Measurements from ENCODE around the gene TAF4B. TPM values are rescaled to one million over a fixed set of nuclear protein-coding genes. Genes with fewer than 3 reads are reported as not detected.
"Not testable (repeated sequence)": the region's sequence is repeated elsewhere in the genome, so short reads cannot be mapped to it uniquely, and the experiment has no call there.

The TAF4B gene
- total RNA-seq, 4 donors from 2014 or later = 5.1 to 9.2 (median 6.7) TPM

GRCh38 chr18:26230497-26230896 is 4.3 kb downstream of the TAF4B start:
- H3K27me3 ChIP-seq = no peaks in the 10 kb centered on the region
- ATAC-seq (no peak), DNase-seq (no peak)
- in situ Hi-C loops (cut with MboI; ENCODE audit: low sequenced_read_pairs in 4 of 4) = no loop called here
- H3K27ac ChIP-seq = no peak overlapping the region
- peaks cover 8 to 15% of the 10 kb centered on the region in 2 donors for H3K4me1 ChIP-seq
- H3K9me3 ChIP-seq = no peaks in the 10 kb centered on the region
- TF ChIP-seq CTCF (IDR thresholded peaks at IDR 0.05 in 4 of 5, conservative IDR thresholded peaks at IDR 0.05 in 1 of 5) (no peak), POLR2A (IDR thresholded peaks at IDR 0.05) (no peak)
- no peaks in the 10 kb centered on the region for H3K36me3 ChIP-seq
- intact Hi-C loops (cut with DNase I; ENCODE audit: low total_unique reads) = no loop called here
- no peak overlapping the region for H3K4me3 ChIP-seq

GRCh38 chr18:26233208-26233607 is 7.0 kb downstream of the TAF4B start:
- peaks cover under 1% of the 10 kb centered on the region in 2 donors for H3K4me1 ChIP-seq
- H3K36me3 ChIP-seq = no peaks in the 10 kb centered on the region
- no peak overlapping the region for H3K4me3 ChIP-seq
- TF ChIP-seq CTCF (IDR thresholded peaks at IDR 0.05 in 4 of 5, conservative IDR thresholded peaks at IDR 0.05 in 1 of 5) (no peak), POLR2A (IDR thresholded peaks at IDR 0.05) (no peak)
- H3K27ac ChIP-seq = no peak overlapping the region
- ATAC-seq (no peak), DNase-seq (no peak)
- H3K27me3 ChIP-seq = no peaks in the 10 kb centered on the region
- no peaks in the 10 kb centered on the region for H3K9me3 ChIP-seq
- in situ Hi-C loops (cut with MboI; ENCODE audit: low sequenced_read_pairs in 4 of 4) = no loop called here
- intact Hi-C loops (cut with DNase I; ENCODE audit: low total_unique reads) = no loop called here

GRCh38 chr18:26237363-26237762 is 11.1 kb downstream of the TAF4B start:
- ATAC-seq; intact Hi-C loops (cut with DNase I; ENCODE audit: low total_unique reads); in situ Hi-C loops (cut with MboI; ENCODE audit: low sequenced_read_pairs in 4 of 4): not testable (repeated sequence)

GRCh38 chr18:26238718-26239117 is 12.5 kb downstream of the TAF4B start:
- intact Hi-C loops (cut with DNase I; ENCODE audit: low total_unique reads); H3K36me3 ChIP-seq; H3K9me3 ChIP-seq; DNase-seq; ATAC-seq; in situ Hi-C loops (cut with MboI; ENCODE audit: low sequenced_read_pairs in 4 of 4); H3K4me3 ChIP-seq; H3K27me3 ChIP-seq; H3K4me1 ChIP-seq; H3K27ac ChIP-seq: not testable (repeated sequence)

More at GRCh38 chr18:26237363-26237762, 11.1 kb downstream of the TAF4B start:
- H3K4me3 ChIP-seq, DNase-seq, H3K27me3 ChIP-seq, H3K9me3 ChIP-seq, H3K4me1 ChIP-seq, H3K27ac ChIP-seq, H3K36me3 ChIP-seq: not testable (repeated sequence)

- H3K27me3 ChIP-seq; H3K27ac ChIP-seq; DNase-seq; H3K4me3 ChIP-seq; intact Hi-C loops (cut with DNase I; ENCODE audit: low total_unique reads); H3K4me1 ChIP-seq; H3K36me3 ChIP-seq; ATAC-seq; H3K9me3 ChIP-seq; in situ Hi-C loops (cut with MboI; ENCODE audit: low sequenced_read_pairs in 4 of 4): not testable (repeated sequence)
Observed at GRCh38 chr18:26242392-26242791, 16.1 kb downstream of the TAF4B start.

- ATAC-seq; H3K4me3 ChIP-seq; H3K4me1 ChIP-seq; in situ Hi-C loops (cut with MboI; ENCODE audit: low sequenced_read_pairs in 4 of 4); DNase-seq; H3K9me3 ChIP-seq; H3K27me3 ChIP-seq; intact Hi-C loops (cut with DNase I; ENCODE audit: low total_unique reads); H3K27ac ChIP-seq; H3K36me3 ChIP-seq: not testable (repeated sequence)
Observed at GRCh38 chr18:26245434-26245833, 19.2 kb downstream of the TAF4B start.

- Histone ChIP-seq H3K27me3 (no peaks in the 10 kb centered on the region), H3K4me3 (no peak overlapping the region), H3K27ac (no peak overlapping the region), H3K9me3 (no peaks in the 10 kb centered on the region), H3K36me3 (no peaks in the 10 kb centered on the region), H3K4me1 (peaks cover 12 to 18% of the 10 kb centered on the region in 2 donors)
- in situ Hi-C loops (cut with MboI; ENCODE audit: low sequenced_read_pairs in 4 of 4) = no loop called here
- intact Hi-C loops (cut with DNase I; ENCODE audit: low total_unique reads) = no loop called here
- ATAC-seq = no peak
- DNase-seq = no peak
- TF ChIP-seq POLR2A (IDR thresholded peaks at IDR 0.05) (no peak), CTCF (IDR thresholded peaks at IDR 0.05 in 4 of 5, conservative IDR thresholded peaks at IDR 0.05 in 1 of 5) (no peak)
Observed at GRCh38 chr18:26252411-26252810, 26.2 kb downstream of the TAF4B start.

GRCh38 chr18:26254808-26255207 is 28.6 kb downstream of the TAF4B start:
- H3K4me3 ChIP-seq; intact Hi-C loops (cut with DNase I; ENCODE audit: low total_unique reads); ATAC-seq: not testable (repeated sequence)

More at GRCh38 chr18:26254808-26255207, 28.6 kb downstream of the TAF4B start:
- H3K27ac ChIP-seq; in situ Hi-C loops (cut with MboI; ENCODE audit: low sequenced_read_pairs in 4 of 4); DNase-seq; H3K9me3 ChIP-seq; H3K27me3 ChIP-seq; H3K36me3 ChIP-seq: not testable (repeated sequence)
- peaks cover 12 to 18% of the 10 kb centered on the region in 2 donors for H3K4me1 ChIP-seq

Data from gastrocnemius medialis (tissue), 4 donors.